ENCODE results near the gene CCDC13. TPM values are rescaled to one million over a fixed set of nuclear protein-coding genes. Genes with fewer than 3 reads are reported as not detected.
A peak's percentile ranks its signal among the peaks of the same experiment; 100 is the strongest.

Gene CCDC13
- total and polyA plus RNA-seq, 5 donors: 0.26 to 1.8 (median 0.90) TPM; not detected in 1

- Histone ChIP-seq H3K4me1 (ENCODE audit: control insufficient read depth, insufficient read depth, low read length) (peaks cover 3% of the 10 kb centered on the region), H3K9me3 (ENCODE audit: control insufficient read depth, low read length) (no peaks in the 10 kb centered on the region), H3K27ac (ENCODE audit: low read length) (no peak overlapping the region), H3K4me3 (ENCODE audit: low read length) (no peak overlapping the region), H3K27me3 (ENCODE audit: control insufficient read depth, insufficient read depth) (no peaks in the 10 kb centered on the region)
- DNase-seq (no peak), ATAC-seq (no peak)
- intact Hi-C loops (cut with DNase I): no loop called here
- WGBS: 72% methylated on average over 4 of the region's 4 CpGs
Observed at GRCh38 chr3:42807929-42808328, 34.9 kb upstream of the CCDC13 start.

GRCh38 chr3:42805141-42805821 is 32.2 kb upstream of the CCDC13 start:
- no peak overlapping the region for H3K27ac ChIP-seq (ENCODE audit: low read length)
- peak; percentile 14 to 39 for ATAC-seq
- WGBS: 34% methylated on average over 23 of the region's 23 CpGs
- intact Hi-C loops (cut with DNase I): no loop called here
- H3K27me3 ChIP-seq (ENCODE audit: control insufficient read depth, insufficient read depth): no peaks in the 10 kb centered on the region
- peak; percentile 41 to 75 (median 59) for DNase-seq
- no peaks in the 10 kb centered on the region for H3K9me3 ChIP-seq (ENCODE audit: control insufficient read depth, low read length)
- peak overlapping the region; percentile 74 for H3K4me3 ChIP-seq (ENCODE audit: low read length)
- peaks cover 5% of the 10 kb centered on the region for H3K4me1 ChIP-seq (ENCODE audit: control insufficient read depth, insufficient read depth, low read length)

- intact Hi-C loops (cut with DNase I): no loop called here
- Histone ChIP-seq H3K4me3 (ENCODE audit: low read length) (peak overlapping the region; percentile 74), H3K27me3 (ENCODE audit: control insufficient read depth, insufficient read depth) (no peaks in the 10 kb centered on the region), H3K4me1 (ENCODE audit: control insufficient read depth, insufficient read depth, low read length) (peaks cover 5% of the 10 kb centered on the region), H3K27ac (ENCODE audit: low read length) (peak overlapping the region; percentile 84), H3K9me3 (ENCODE audit: control insufficient read depth, low read length) (no peaks in the 10 kb centered on the region)
- DNase-seq (no peak), ATAC-seq (no peak)
- under 1% methylated on average over 13 of the region's 13 CpGs for WGBS
Observed at GRCh38 chr3:42804831-42805132, 31.7 kb upstream of the CCDC13 start.

GRCh38 chr3:42804106-42804830 is 31.2 kb upstream of the CCDC13 start, which contains the start of gene HIGD1A:
Gene HIGD1A, minus strand, starts transcription at chr3:42804490. Its CDS starts 10,237 bp downstream, at chr3:42794253.
- H3K4me3 ChIP-seq (ENCODE audit: low read length): peak within 1 kb of the TSS; percentile 74
- peak; percentile 100 for ATAC-seq
- intact Hi-C loops (cut with DNase I): no loop called here
- H3K27ac ChIP-seq (ENCODE audit: low read length): peak within 1 kb of the TSS; percentile 84
- WGBS: under 1% methylated on average over 63 of the region's 63 CpGs
- H3K27me3 ChIP-seq (ENCODE audit: control insufficient read depth, insufficient read depth): no peaks in the 10 kb centered on the region
- peak; percentile 96 to 98 (median 98) for DNase-seq
- H3K9me3 ChIP-seq (ENCODE audit: control insufficient read depth, low read length): no peaks in the 10 kb centered on the region
- H3K4me1 ChIP-seq (ENCODE audit: control insufficient read depth, insufficient read depth, low read length): peaks cover 5% of the 10 kb centered on the region

DNA sequence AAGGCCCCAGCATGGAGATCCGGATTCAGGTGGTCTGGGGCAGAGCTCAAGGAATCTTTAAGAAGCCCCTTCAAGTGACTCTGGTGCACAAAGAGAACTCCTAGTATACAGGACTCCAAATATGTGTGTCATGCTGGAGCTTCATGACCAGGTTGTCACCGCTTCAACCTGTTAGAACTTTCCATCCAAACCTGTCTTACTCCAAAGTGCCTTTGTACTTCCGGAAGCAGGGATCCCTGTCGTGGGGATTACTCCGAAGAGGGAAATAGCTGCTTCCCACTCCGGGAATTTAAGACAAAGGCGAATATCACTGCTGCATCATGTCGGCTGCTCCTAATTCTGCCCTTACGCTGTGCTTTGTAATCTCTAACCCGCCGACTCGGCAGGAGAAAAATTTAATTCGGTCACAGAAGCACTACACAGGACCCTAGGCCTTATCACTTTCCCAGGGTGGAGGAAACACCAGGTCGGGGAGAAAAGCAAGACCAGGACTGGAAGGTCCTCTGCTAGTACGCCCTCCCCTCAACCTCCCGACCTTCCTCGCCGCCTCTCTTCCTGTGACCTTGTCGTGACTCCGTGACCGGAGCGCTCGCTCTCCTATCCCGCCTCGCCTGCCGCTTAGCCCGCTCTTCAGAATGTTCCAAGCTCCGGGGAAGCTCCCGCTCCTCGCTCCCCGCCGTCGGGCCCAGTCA is 30.5 kb upstream of the CCDC13 start:
- Histone ChIP-seq H3K27ac (ENCODE audit: low read length) (peak overlapping the region; percentile 82), H3K4me3 (ENCODE audit: low read length) (peak overlapping the region; percentile 74), H3K9me3 (ENCODE audit: control insufficient read depth, low read length) (no peaks in the 10 kb centered on the region), H3K4me1 (ENCODE audit: control insufficient read depth, insufficient read depth, low read length) (peaks cover 5% of the 10 kb centered on the region), H3K27me3 (ENCODE audit: control insufficient read depth, insufficient read depth) (no peaks in the 10 kb centered on the region)
- peak; percentile 50 to 78 (median 69) for DNase-seq
- ATAC-seq: peak; percentile 64 to 73
- under 1% methylated on average over 33 of the region's 33 CpGs for WGBS
- intact Hi-C loops (cut with DNase I): no loop called here

DNA sequence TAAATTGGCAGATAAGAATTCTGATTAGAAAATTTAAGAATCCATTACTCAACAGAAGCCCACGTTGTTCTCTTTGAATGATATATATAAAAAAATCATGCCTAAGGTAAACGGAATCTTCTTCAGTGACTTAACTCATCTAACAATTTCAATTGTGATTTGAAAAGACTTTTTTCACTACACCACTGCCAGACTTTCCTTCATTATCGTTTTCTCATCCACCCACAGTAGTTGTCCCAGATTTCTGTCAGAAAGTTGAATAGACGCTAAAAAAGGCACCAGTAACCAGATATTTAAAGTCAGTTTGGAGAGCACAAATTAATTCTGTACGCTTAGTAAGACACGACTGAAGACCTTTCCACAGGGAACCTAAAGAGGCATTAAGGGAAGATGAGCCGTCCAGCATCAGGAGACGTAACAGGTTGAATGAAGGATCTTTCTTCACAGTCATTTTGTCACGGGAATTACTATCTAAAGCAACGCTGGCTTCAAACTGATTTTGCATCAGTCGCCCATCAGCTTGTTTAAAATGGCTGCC is 29.9 kb upstream of the CCDC13 start:
- WGBS: 42% methylated on average over 11 of the region's 11 CpGs
- DNase-seq (no peak), ATAC-seq (no peak)
- peaks cover 5% of the 10 kb centered on the region for H3K4me1 ChIP-seq (ENCODE audit: control insufficient read depth, insufficient read depth, low read length)
- no peaks in the 10 kb centered on the region for H3K9me3 ChIP-seq (ENCODE audit: control insufficient read depth, low read length)
- H3K27ac ChIP-seq (ENCODE audit: low read length): peak overlapping the region; percentile 82
- intact Hi-C loops (cut with DNase I): no loop called here
- peak overlapping the region; percentile 74 for H3K4me3 ChIP-seq (ENCODE audit: low read length)
- no peaks in the 10 kb centered on the region for H3K27me3 ChIP-seq (ENCODE audit: control insufficient read depth, insufficient read depth)

GRCh38 chr3:42801784-42802183 is 28.7 kb upstream of the CCDC13 start:
- H3K4me1 ChIP-seq (ENCODE audit: control insufficient read depth, insufficient read depth, low read length): peaks cover 5% of the 10 kb centered on the region
- no peak for ATAC-seq
- H3K9me3 ChIP-seq (ENCODE audit: control insufficient read depth, low read length): no peaks in the 10 kb centered on the region
- intact Hi-C loops (cut with DNase I): no loop called here
- 92% methylated on average over 4 of the region's 4 CpGs for WGBS
- peak overlapping the region; percentile 25 for H3K27ac ChIP-seq (ENCODE audit: low read length)
- no peak overlapping the region for H3K4me3 ChIP-seq (ENCODE audit: low read length)
- DNase-seq: no peak
- no peaks in the 10 kb centered on the region for H3K27me3 ChIP-seq (ENCODE audit: control insufficient read depth, insufficient read depth)

DNA sequence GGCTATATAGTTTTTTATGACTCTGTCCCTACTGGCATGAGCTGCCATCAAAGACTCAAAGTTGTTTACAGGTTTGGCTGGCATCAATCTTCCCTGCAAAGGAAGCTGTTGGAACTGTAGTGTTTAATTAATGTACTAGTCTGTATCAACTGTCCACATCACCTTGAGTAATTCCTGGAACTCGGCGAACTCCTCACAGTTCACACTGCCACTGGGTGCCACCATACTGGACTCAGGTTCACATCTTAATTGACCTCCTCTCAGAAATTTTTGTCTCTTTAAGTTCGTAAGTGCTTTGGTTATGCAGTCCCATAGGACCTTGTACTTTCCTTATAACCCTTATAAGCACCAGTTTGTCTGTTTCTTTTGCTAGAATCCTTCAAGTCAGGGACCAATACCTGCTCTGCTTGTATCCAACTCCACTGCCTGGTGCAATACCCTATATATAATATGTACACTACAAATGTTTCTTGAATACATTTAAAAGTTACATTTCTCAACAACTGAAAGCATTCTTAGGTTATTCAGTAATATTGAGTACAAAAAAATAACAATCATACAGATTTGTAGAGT is 28.1 kb upstream of the CCDC13 start:
- ATAC-seq: no peak
- Histone ChIP-seq H3K4me3 (ENCODE audit: low read length) (no peak overlapping the region), H3K27me3 (ENCODE audit: control insufficient read depth, insufficient read depth) (no peaks in the 10 kb centered on the region), H3K9me3 (ENCODE audit: control insufficient read depth, low read length) (no peaks in the 10 kb centered on the region), H3K27ac (ENCODE audit: low read length) (no peak overlapping the region), H3K4me1 (ENCODE audit: control insufficient read depth, insufficient read depth, low read length) (peaks cover 5% of the 10 kb centered on the region)
- intact Hi-C loops (cut with DNase I): no loop called here
- WGBS: 87% methylated on average over 3 of the region's 3 CpGs
- no peak for DNase-seq

DNA sequence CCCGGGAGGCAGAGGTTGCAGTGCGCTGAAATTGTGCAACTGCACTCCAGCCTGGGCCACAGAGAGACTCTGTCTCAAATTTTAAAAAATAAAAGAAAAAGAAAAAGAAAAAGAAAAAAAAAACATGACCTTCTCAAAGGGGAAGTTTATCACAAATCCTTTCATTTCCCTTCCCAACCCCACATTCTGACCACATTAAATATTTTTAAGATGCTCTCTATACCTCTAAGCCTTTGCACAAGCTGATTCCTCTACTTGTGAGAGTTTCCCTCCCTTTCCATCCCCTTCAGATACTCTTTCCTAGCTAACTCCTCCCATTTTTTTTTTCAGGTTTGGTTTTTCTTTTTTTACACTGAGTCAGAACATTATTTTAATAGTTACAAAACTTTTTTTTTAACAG is 27.2 kb upstream of the CCDC13 start:
- WGBS: 89% methylated on average over 2 of the region's 2 CpGs
- ATAC-seq (no peak), DNase-seq (no peak)
- H3K4me3 ChIP-seq (ENCODE audit: low read length): no peak overlapping the region
- no peaks in the 10 kb centered on the region for H3K27me3 ChIP-seq (ENCODE audit: control insufficient read depth, insufficient read depth)
- H3K9me3 ChIP-seq (ENCODE audit: control insufficient read depth, low read length): no peaks in the 10 kb centered on the region
- intact Hi-C loops (cut with DNase I): no loop called here
- H3K4me1 ChIP-seq (ENCODE audit: control insufficient read depth, insufficient read depth, low read length): peaks cover 4% of the 10 kb centered on the region
- no peak overlapping the region for H3K27ac ChIP-seq (ENCODE audit: low read length)

DNA sequence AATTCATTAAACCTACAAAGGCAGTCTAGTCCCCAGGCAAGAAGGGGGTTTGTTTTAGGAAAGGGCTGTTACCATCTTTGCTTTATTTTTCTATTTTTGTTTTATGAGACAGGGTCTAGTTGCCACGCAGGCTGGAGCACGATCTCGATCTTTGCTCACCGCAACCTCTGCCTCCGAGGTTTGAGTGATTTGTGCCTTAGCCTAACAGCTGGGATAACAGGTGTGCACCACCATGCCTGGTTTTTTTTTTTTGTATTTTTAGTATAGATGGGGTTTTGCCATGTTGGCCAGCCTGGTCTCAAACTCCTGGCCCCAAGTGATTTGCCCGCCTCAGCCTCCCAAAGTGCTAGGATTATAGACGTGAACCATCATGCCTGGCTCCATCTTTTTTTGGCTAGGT is 26.3 kb upstream of the CCDC13 start:
- 82% methylated on average over 7 of the region's 7 CpGs for WGBS
- Histone ChIP-seq H3K4me1 (ENCODE audit: control insufficient read depth, insufficient read depth, low read length) (peaks cover 3% of the 10 kb centered on the region), H3K9me3 (ENCODE audit: control insufficient read depth, low read length) (no peaks in the 10 kb centered on the region), H3K27me3 (ENCODE audit: control insufficient read depth, insufficient read depth) (no peaks in the 10 kb centered on the region), H3K27ac (ENCODE audit: low read length) (no peak overlapping the region), H3K4me3 (ENCODE audit: low read length) (no peak overlapping the region)
- no peak for DNase-seq
- ATAC-seq: no peak
- intact Hi-C loops (cut with DNase I): no loop called here

All from right cardiac atrium (tissue), 5 donors.